ENCODE measurements around the gene KIF19.

Gene KIF19

DNA sequence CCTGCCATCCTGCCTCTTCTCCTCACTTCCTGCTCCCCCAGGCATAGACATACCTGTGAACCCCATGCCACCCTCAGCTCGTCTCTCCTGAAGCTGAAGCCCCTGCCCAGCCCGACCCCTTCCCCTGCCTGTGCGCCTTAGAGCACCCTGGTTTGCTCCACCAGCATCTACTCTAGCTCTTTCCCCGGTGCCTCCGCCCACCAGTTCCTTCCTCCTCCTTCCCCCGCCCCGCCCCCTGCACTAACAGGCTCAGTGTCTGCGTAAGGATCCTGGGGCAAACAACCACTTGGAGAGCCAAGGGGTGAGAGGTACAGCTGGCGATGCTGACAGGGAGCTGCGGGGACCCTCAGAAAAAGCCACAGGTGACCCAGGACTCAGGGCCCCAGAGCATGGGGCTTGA, 43.2 kb downstream of the KIF19 start:
- no peak for DNase-seq

GRCh38 chr17:74369665-74370490, 43.9 kb downstream of the KIF19 start:
- Histone ChIP-seq H3K27ac (no peak overlapping the region), H3K4me3 (ENCODE audit: low read depth, low read length) (no peak overlapping the region), H3K36me3 (replicated peaks) (no peaks in the 10 kb centered on the region), H3K27me3 (replicated peaks) (no peaks in the 10 kb centered on the region)
- in situ Hi-C loops (cut with HindIII; ENCODE audit: low pct_ligation_motif_present, low sequenced_read_pairs), result no loop called here
- DNase-seq, result no peak
- TF ChIP-seq CTCF (IDR thresholded peaks at IDR 0.05; ENCODE audit: low read depth, low read length, missing control alignments), result no peak

More for the DNA sequence above, 43.2 kb downstream of the KIF19 start:
- Histone ChIP-seq H3K27ac (no peak overlapping the region), H3K27me3 (replicated peaks) (no peaks in the 10 kb centered on the region), H3K4me3 (ENCODE audit: low read depth, low read length) (no peak overlapping the region), H3K36me3 (replicated peaks) (no peaks in the 10 kb centered on the region)
- in situ Hi-C loops (cut with HindIII; ENCODE audit: low pct_ligation_motif_present, low sequenced_read_pairs), result no loop called here
- TF ChIP-seq CTCF (IDR thresholded peaks at IDR 0.05; ENCODE audit: low read depth, low read length, missing control alignments), result no peak

GRCh38 chr17:74371653-74372147, 45.7 kb downstream of the KIF19 start:
- no peak for DNase-seq
- TF ChIP-seq CTCF (IDR thresholded peaks at IDR 0.05; ENCODE audit: low read depth, low read length, missing control alignments), result no peak
- no peaks in the 10 kb centered on the region for H3K27me3 ChIP-seq (replicated peaks)
- no peak overlapping the region for H3K4me3 ChIP-seq (ENCODE audit: low read depth, low read length)
- no peaks in the 10 kb centered on the region for H3K36me3 ChIP-seq (replicated peaks)
- in situ Hi-C loops (cut with HindIII; ENCODE audit: low pct_ligation_motif_present, low sequenced_read_pairs), result no loop called here
- H3K27ac ChIP-seq, result no peak overlapping the region

- in situ Hi-C loops (cut with HindIII; ENCODE audit: low pct_ligation_motif_present, low sequenced_read_pairs), result no loop called here
- Histone ChIP-seq H3K36me3 (replicated peaks) (no peaks in the 10 kb centered on the region), H3K4me3 (ENCODE audit: low read depth, low read length) (no peak overlapping the region), H3K27me3 (replicated peaks) (no peaks in the 10 kb centered on the region), H3K27ac (no peak overlapping the region)
- TF ChIP-seq CTCF (IDR thresholded peaks at IDR 0.05; ENCODE audit: low read depth, low read length, missing control alignments), result no peak
- DNase-seq, result no peak
These were observed 46.4 kb downstream of the KIF19 start for GRCh38 chr17:74372426-74372825.

DNA sequence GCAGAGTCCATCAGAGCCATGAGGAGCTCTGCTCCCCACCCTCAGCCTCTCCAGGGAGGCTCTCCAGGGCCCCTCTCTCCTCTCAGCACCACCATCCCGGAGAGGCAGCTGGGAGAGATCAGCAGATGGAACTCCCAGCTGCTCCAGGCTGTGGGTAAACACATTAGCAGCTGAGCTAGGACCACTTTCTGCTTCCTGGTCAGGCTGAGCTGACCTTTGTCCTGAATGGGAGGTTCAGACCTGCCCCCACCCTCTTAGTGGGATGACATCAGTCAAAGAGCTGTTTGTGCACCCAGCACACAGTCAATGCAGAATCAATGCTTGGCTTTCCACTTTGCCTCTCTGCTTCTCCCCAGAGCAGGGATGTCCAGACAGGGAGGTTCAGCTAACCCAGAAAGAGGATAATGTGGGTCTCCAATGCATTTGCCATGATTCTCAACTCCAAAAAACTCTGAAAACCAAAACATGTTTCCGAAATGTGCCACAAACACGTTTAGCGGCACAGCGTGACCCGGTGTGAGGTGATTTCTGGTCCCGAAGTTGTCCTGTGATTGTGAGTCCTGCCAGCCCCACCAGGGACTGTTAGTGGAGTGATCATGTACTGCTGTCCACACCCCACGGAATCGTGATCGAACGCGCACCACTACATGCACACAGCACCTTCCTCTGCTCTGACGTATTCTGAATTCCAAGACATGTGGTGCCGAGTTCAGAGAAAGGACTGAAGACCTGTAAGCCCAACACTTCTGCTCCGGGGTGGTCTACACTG, 48.0 kb downstream of the KIF19 start:
- H3K36me3 ChIP-seq (replicated peaks), result no peaks in the 10 kb centered on the region
- H3K27me3 ChIP-seq (replicated peaks), result no peaks in the 10 kb centered on the region
- TF ChIP-seq CTCF (IDR thresholded peaks at IDR 0.05; ENCODE audit: low read depth, low read length, missing control alignments), result no peak
- no peak overlapping the region for H3K27ac ChIP-seq
- no peak overlapping the region for H3K4me3 ChIP-seq (ENCODE audit: low read depth, low read length)
- DNase-seq, result no peak
- in situ Hi-C loops (cut with HindIII; ENCODE audit: low pct_ligation_motif_present, low sequenced_read_pairs), result no loop called here
